HG03469 (cell line): ENCODE results near the gene RPS6KA2.

Source experiments
- ATAC-seq: cut with Tn5 transposase; IDR thresholded peaks from one replicate; pipeline ENCODE4 v1.9.1; 2021; ENCODE audit warnings: mild to moderate bottlenecking, moderate library complexity, moderate number of reproducible peaks; ENCODE audit not compliant: unreplicated experiment

The RPS6KA2 gene

DNA sequence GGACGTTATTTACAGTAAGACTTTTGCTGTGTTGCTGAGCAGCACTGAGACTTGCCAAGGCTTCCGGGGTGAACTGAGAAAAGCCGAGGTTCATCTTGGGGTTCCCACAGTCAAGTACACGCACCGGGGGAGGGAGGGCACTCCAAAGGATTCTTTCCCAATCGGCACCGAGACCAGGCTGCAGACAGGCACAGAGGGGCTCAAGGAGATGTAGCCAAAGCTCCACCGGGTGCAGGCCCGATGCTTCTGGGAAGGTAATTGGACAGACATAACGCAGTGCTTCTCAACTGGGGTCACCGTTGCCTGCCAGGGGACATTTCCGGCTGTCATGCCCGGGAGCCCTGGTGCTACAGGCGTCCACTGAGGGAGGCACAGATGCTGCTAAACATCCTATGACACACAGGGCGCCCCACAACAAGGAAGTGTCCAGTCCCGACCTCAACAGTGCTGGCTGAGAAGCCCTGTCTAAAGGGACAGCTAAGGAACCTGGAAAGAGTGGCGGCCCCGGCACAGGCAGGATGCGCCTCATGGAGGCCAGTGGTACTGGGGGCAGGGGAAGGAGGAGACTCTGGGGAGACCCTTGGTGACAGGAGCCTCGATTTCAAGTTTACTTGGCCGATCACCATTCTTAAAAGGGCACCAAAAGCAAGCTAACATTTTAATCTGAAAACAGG, 133.5 kb downstream of the RPS6KA2 start:
- no peak for ATAC-seq

DNA sequence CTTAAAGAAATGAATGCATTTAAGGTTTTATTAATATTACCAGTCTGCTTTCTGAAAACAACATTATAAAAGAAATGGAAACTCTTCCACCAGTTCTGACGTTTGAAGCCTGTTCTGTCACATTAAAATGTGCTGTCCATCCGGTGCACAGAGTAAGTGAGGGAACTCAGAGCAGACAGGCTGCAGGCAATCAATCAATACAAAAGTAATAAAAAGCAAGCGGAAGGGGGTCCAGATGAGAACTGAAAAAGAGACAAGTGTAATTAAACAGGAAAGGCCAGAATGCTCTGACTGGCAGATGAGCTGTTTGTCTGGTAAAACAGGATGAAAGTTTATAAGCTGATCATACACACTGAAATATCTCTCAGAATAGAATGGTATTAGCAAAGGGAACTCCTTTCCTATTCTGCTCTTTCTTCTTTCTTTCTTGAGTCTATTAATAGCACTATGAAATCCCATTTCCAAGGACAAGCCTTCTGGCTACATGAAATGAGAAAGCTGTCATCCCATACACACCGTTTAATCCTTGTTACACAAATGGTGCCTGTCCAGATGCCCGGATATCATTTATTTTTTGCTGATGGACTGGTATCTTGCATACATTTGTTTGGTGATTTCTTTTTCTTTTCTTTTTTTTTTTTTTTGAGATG, 134.8 kb downstream of the RPS6KA2 start:
- ATAC-seq, result no peak

DNA sequence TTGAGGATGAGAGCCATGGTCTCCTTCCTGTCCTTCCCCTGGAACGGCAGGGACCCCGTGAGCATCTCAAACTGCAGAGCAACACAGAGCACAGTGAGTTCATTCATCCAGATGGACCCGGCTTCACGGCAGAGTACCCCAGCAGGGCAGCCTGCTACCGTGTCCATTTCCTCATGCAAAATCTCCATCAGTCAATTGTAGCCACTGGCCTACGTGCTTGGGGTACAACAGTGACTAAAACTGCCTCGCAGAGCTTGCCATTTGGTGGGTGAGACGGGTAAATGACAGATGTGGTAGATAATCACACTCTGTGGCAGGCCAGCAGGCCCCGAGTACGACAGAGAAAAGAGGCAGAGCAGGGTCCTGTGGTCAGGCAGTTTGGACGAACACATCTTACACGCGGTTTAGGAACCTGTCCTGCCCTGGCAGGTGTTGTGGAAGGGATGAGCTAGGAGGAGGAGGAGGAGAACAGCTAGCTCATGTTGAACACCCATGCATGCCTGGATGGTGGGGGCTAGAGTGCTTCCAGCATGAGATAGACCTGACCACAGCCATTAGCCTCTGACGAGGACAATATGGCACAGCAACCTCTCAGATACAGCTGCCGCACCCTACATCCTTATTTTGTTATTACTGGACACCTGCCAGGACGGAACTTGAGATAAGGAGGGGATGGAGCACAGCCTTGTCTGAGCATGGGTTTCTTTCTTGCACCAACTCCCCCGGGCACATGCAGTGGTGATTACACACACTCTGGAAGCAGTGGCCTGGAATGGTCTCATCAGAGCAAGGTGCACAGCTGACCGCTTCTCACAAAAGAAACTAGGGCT, 136.2 kb downstream of the RPS6KA2 start:
- no peak for ATAC-seq

DNA sequence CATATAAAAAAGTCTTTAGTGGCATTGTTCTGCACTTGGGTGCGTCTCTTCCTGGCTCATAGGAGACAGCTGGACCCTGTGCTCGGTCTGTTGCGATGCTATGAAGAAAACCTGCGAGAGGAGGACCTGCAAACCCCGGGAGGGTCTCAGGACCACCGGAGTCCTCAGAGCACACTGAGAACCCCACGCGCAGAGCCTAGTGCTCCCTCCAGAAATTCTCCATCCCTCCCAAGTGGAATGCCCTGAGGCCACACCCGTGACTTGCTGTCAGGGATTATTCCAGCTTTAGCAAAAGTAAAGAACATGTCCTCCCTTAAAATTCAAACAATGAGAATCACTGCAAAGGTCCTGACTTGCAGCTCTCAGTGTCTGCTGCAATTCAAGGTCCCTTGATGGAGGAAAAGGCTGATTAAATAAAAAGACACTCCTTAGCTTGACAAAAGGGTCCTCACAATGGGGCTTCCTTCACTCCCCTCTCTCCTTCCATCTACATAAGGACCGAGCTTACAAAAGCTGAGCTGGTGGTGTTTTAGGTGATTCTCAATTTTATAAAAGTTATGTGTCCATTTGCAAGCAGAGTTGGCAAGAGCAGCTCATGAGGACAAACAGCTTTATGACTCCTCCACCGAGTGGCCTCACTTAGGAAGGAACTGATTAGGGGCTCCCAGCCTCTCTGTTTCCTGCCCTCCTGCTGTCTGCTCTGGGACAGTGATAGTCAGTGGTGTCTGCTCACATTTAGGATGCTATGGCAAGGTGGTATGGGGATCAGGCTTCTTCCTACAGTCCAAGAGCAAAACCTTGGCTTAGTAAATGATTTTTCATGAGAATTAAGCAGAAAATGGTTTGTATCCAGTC, 137.5 kb downstream of the RPS6KA2 start:
- no peak for ATAC-seq

DNA sequence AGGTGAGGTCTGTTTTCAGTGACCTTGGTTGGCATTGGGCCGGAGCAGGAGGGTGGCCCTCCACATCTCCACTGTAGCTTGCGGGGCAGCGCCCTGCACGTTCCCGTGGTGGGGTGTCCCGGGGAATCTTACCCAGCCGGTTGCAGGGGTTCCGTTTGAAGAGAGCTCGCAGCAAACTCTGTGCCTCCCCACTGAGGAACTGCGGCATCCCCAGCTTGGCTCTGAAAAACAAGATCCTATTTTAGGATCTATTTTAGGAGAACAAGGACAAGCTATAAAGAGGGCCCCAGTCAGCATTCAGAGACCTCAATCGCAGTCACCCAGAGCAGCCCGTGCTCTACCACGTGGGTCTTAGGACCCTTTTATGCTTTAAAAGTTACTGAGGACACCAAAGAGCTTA, 138.3 kb downstream of the RPS6KA2 start:
- no peak for ATAC-seq

DNA sequence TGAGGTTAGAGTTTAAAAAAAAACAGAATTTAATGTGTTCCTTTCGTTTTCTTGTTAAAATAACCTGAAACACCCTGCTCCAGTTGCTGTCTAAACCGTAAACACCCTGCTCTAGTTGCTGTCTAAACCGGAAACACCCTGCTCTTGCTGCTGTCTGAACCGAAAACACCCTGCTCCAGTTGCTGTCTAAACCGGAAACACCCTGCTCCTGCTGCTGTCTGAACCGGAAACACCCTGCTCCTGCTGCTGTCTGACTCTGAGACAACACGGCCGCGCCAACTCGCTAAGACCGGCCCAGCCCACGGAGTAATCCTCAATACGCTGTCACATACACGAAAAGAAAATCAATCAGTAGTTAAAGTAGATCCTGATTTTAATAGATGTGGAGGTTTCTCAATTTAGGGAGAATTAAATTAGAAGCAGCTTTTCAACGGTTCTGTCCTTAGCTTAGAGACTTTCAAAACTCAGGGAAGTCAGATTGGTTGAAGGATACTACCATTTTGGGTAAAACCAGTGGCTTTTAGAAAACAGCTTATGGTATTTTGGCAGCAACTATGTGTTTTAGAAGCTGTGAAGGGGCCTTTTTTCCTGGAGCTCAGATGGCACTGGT, 138.9 kb downstream of the RPS6KA2 start:
- peak; percentile 82 for ATAC-seq

DNA sequence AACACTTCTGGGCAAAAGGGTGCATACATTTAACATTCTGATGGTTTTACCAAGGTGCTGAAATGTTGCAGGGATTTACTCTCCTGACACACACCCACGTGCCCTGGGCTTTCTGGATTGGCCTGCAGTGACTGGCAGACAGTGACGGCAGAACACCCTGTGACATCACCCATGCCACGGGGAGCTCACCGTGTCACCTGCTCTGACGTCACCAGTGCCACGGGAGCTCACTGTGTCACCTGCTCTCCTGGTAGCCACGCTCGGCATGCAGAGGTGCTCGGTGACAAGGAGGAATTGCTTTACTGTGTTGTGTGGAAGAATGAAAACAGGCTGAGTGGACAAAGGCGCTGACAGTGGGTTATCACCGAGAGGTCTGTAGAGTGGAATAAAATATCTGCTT, 139.9 kb downstream of the RPS6KA2 start:
- no peak for ATAC-seq

DNA sequence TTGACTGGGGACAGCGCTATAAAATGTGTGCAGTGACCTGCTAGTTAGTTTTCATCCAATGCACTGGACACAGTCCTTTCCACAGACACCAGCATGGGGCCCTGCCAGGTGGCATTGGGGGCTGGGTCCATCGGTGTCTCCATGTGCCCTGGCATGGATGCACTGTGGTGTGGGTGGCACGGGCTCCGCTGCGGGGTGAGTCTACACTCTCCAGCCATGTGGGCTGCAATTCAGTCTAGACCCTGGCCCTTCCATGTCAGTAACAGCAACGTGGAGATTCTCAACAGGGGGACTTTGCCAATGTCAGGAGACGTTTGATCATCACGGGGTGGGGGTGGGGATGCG, 140.5 kb downstream of the RPS6KA2 start:
- no peak for ATAC-seq

DNA sequence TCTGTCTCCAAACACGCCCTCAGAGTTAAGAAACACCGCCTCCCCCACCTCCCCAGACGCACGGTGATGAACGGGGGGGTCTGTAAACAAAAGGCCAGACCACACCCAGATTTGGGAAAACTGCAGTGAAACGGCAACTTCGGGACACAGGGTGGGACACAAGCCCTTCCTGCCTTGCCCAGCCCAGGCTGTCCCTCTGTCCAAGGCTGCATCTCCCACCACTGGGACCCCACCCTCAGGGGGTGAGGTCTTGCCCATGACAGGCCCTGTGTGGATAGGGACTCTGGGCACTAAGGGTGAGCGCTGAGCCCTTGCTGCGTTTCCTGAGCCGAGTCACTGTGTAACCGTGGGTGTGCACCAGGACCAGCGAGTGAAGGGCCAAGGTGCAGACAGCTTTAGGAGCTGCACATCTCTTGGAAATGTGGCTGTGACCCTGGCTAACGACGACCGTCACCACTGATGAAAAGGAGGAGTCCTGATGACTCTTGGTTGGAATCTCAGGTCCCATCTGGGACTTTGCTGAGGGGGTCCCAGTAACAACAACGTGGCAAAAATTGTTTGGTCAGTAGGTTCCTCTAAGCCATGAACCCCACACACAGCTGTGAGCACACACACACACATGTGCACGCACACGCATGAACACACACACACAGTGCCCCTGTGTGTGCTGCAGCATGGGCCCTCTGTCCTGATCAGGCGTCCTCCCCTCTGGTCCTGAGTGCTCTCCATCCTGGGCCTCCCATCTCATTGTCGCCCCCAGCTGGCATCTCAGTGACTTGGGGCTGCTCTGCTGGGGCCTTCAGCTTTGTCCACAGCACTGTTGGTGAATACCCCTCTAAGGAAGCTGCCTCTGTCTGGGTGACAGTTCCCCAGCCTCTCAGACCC, 141.2 kb downstream of the RPS6KA2 start:
- no peak for ATAC-seq

DNA sequence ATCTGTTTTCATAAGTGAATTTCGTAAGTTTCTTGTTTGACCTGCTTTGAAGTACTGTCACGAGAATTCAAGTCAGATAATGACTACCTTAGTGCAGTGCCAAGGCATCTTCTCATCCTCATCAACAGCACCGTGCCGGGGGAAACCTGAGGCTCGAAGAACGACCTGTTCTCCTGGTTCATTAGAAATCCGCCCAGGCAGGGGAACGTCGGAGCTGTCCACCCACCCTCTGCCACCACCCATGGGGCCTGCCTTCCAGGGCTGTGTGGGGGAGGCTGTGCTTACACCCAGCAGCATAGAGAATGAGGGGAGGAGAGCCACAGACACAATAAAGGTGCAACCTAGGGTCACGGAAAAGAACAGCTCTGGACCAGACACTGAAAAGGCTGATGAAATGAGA, 142.2 kb downstream of the RPS6KA2 start:
- no peak for ATAC-seq

DNA sequence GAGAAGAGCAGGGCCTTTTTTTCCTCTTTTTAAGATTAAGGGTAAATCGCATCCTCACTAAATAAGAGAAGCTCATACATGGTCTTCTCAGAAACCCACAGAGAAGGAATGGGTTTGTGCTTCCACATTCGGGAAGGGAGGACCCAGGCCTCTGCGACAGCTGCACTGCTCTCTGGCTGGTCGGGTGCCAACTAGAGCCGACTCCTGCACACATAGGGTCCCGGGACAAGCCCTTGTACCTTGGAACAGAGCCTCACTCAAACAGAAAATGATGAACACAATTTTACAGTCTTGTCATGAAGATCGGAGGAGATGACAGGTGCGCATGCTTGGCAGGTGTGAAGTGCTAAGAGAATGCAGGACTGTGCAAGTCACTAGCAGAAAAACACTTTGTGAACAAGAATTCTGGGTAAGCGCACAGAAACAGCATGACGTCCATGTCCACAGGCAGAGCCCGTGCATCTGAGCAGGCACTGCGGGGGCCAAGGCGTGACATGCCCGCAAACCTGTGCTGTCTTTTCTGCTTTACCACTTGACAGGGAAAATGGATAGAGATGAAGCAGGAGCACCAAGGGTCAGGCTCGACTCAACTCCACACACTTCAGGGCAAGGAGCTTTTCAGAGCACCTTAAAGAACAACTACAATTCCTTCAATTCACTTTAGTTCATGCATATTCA, 143.3 kb downstream of the RPS6KA2 start:
- ATAC-seq, result no peak

DNA sequence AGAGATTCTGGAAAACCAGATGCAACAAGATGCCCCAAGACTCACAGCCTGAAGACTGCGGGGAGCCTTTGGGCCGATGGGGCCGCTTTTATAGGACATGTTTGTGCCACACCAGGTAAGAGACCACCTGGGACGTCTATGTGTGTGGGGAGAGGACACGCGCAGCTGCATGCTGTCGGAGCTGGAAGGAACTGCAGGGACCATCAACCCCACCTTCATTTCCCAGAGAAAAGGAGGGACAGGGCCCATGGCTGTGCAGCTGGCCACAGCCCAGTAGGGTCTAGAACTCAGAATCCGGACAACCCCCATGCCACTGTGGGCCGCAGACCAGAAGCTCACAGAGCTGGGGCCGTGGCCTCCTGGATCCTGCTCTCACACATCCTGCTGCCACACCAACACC, 144.0 kb downstream of the RPS6KA2 start:
- no peak for ATAC-seq

DNA sequence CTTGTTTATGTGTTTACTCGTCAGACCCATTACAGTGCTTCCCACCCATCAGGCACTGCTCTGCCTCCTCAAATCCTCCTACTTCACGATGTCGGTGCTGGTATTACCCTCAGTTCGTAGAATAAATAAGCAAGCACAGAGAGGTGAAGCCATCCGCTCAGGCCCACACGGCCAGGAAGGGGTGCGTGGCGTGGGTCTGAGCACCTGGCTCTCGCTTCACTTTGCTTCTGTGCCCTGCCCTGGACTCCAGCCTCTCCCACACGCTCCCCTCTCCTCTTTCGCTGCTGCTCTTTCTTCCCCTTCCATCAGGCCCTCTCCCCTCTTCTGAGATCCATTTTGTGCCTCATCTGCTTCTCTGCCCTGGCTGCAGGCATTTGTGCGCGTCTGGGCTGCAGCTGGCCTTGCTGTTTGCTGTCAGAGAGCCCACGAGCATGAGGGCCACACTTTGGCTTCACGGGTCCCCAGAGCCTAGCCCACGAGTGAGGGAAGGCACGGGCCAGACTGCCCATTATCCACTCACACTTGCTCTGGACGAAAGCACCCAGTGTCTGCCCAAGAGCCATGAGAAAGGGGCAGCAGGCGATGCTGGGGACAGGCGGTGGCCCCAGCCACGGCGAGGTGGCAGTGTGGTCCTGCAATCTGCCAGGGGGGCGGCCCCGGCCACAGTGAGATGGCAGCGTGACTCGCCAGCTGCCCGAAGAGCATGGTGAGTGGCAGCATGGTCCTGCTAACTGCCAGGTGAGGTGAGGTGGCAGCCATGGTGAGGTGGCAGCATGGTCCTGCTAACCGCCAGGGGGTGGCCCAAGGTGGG, 148.1 kb downstream of the RPS6KA2 start:
- no peak for ATAC-seq

DNA sequence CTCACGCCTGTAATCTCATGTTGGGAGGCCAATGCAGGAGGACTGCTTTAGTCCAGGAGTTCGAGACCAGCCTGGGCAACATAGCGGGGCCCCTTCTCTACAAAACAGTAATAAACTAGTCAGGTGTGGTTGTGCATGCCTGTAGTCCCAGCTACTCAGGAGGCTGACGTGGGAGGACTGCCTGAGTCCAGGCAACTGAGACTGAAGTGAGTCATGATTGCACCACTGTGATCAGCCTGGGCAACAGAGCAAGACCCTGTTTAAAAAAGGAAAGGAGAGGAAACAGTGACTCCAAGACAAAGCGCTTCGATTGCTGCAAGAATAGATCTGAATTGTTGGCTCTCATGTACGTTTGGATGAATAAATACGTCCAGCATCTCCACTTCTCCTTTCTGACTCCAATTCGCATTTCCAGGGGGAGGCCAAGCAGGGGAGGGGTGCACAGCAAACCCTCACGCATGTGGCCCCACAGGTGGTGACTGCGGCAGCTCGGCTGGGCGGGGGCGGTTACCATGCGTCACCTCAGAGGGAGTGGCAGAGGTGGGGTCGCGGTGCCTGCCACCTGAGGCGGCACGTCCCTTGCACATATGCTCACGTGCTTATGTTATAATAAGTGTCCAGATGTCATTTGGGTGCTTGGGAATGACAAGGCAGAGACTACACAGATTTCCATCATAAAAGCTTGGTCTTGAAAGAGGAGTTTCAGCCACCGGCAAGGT, 149.2 kb downstream of the RPS6KA2 start:
- ATAC-seq, result no peak

DNA sequence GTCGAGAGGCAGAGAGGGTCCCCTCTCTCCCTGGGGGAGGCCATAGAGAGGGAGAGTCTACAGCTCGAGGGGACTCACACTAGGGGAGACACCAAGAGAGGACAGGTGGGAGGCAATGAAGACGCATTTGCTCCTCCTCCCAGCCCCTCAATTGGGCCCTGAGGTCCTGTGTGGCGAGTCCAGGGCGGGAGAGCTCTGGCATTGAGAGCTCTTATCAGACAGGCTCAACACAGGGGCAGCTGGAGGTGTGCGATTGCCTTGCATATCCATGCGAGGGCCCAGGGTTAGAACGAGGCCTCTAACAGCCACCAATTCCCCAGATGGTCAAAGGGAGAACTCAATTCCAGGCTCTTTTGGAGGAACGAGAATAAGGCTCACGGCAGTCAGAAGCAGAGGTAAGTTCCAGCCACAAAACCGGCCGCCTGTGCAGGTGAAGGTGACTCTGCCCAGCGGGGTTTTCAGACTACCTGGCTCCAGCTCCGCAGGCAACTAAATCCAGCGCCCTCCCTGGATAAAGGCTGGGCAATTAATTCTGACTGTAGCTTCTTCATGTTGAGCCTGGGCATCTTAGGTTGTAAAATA, 150.3 kb downstream of the RPS6KA2 start:
- no peak for ATAC-seq

DNA sequence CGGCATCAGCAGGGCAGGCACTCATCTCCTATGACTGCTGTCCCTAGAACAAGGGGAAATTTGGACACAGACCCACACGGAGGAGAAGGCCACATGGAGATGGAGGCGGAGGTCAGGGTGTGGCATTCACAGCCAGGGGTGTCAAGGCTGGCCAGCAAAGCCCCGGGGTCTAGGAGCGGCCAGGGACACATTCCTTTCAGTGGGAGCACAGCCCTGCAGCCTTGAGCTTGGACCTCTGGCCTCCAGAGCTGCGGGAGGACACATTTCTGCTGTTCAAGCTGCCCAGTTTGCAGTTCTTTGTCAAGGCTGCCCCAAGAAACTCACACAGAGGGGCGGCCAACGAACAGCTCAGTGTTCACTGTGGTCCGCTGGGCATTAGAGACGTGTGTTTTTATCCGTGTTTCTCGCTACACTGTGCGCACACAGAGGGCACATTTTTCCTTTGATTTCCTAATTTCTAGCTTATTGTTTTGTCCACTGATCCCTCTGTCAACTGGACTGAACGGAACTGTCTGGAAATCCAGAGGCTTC, 150.9 kb downstream of the RPS6KA2 start:
- ATAC-seq, result no peak
